ENCODE measurements around the gene EXOC6B. TPM values are rescaled to one million over a fixed set of nuclear protein-coding genes. Genes with fewer than 3 reads are reported as not detected.

Gene EXOC6B

DNA sequence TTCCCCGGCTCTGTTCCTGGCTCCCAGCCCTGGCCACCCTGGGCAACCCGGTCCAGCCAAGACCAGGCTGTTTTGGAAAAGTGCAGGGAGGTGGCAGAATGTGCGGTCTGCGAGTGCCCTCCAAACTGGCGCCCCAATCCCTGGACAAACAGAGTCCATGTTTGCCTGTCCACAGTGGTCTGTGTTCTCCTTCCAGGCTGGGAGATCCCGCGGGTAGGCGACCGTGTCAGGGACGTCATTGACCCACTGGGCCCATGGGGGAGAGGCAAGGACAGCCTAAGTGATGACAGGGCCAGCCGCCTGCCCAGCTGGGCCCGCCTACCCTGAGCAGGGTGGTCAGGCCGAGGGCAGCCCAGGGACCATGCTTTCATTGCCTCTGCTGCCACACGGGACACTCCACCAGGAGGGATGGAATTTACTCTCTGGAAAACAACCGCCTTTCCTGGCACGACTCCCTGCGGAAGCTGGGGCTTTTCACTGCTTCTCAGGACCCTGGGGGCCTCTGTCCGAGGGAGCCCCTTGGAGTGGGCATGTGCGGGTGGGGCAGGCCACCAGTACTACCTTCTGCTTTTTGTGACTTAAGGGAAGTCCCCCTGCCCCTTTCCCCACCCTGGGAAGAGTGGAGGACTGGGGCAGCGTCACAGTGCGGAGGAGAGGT lies 698.3 kb downstream of the EXOC6B start:
- Histone ChIP-seq H3K27me3 (ENCODE audit: control insufficient read depth in 3 of 3, insufficient read depth in 3 of 3, low read depth in 1 of 3, low read length in 3 of 3) (peaks cover 0 to 20% (median 0%) of the 10 kb centered on the region in 3 experiments), H3K23ac (ENCODE audit: low read depth, low read length, poor library complexity) (peak overlapping the region; percentile 39), H2AFZ (ENCODE audit: low read length) (no peak overlapping the region), H3K4me3 (ENCODE audit: low read length in 2 of 2) (no peak overlapping the region), H3K9me3 (replicated peaks in 1 of 2; ENCODE audit: control insufficient read depth in 2 of 2, insufficient read depth in 1 of 2, low read depth in 1 of 2, low read length in 2 of 2) (no peaks in the 10 kb centered on the region), H2BK15ac (ENCODE audit: low read length) (peak overlapping the region; percentile 26), H3K18ac (ENCODE audit: low read length) (peak overlapping the region; percentile 60), H3K36me3 (replicated peaks in 1 of 2; ENCODE audit: control insufficient read depth in 2 of 2, insufficient read depth in 2 of 2, low read length in 2 of 2) (no peaks in the 10 kb centered on the region), H2BK12ac (ENCODE audit: low read length) (peak overlapping the region; percentile 26), H3K79me1 (ENCODE audit: low read depth, low read length) (no peaks in the 10 kb centered on the region), H3K4me1 (ENCODE audit: control insufficient read depth in 2 of 2, insufficient read depth in 1 of 2, low read depth in 1 of 2, low read length in 2 of 2) (peaks cover 0 to 12% of the 10 kb centered on the region in 2 donors), H2BK120ac (ENCODE audit: low read depth, low read length) (no peak overlapping the region), H2AK5ac (ENCODE audit: low read depth, low read length) (peak overlapping the region; percentile 64), H2BK5ac (ENCODE audit: low read length) (peak overlapping the region; percentile 26), H3K4me2 (ENCODE audit: insufficient read depth, low read length, poor library complexity, severe bottlenecking) (no peak overlapping the region), H3K27ac (replicated peaks; ENCODE audit: low read length) (no peak overlapping the region), H3K14ac (ENCODE audit: low read length) (peak overlapping the region; percentile 73), H3K9ac (ENCODE audit: low read depth, low read length, poor library complexity) (peak overlapping the region; percentile 45), H3K4ac (ENCODE audit: low read length) (peak overlapping the region; percentile 0), H4K91ac (ENCODE audit: low read depth, low read length, poor library complexity) (no peak overlapping the region), H4K8ac (ENCODE audit: low read depth, low read length) (no peak overlapping the region)
- WGBS, 2 donors (ENCODE audit: extremely low coverage in 2 of 2, insufficient read length in 2 of 2, insufficient replicate concordance in 1 of 2), result no CpG with 5 or more reads among the region's 21 CpGs
- no peak for DNase-seq (ENCODE audit: low spot score)

DNA sequence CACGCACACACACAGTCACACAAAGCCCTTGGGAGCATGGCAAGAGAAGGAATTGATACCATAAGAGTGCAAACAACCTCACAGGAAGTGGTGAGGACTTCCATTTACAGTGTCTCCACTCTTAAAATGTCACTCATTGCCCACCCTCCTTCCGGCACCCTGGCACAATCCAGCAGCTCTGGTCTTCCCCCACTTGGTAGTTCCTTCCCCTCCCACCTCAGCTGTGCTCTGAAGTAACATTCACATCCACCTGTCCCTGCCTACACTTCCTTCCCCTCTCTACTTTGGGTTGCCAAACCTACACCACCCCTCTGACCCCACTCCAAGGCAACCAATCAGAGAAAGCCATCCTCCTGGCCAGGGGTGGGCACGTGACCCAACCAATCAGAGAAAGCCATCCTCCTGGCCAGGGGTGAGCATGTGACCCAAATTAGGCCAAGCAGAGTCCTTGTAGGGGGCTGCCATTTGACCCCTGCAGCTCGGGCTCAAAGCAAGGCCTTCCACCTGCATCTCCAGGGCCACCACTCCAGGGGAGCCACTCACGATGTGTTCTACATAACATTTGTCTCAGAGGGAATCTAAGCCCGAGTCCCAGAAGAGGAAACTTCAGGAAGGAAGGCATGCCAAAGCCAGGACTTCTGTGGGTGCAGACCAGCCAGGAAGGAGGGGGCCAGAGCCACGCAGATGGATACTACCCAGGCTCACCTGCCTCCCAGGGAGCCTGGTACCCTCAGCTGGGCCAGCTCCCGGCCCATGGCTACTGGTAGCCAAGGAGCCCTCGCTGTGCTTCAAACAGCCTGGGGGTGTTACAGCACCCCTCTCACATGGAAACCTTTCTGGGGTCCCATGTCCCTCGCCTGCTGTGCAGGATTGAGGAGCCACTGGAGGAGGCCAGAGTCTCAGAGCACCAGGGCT lies 699.4 kb downstream of the EXOC6B start:
- Histone ChIP-seq H2BK5ac (ENCODE audit: low read length) (no peak overlapping the region), H3K18ac (ENCODE audit: low read length) (peak overlapping the region; percentile 21), H3K4ac (ENCODE audit: low read length) (no peak overlapping the region), H2AK5ac (ENCODE audit: low read depth, low read length) (no peak overlapping the region), H2BK15ac (ENCODE audit: low read length) (no peak overlapping the region), H4K8ac (ENCODE audit: low read depth, low read length) (no peak overlapping the region), H2BK120ac (ENCODE audit: low read depth, low read length) (no peak overlapping the region), H3K23ac (ENCODE audit: low read depth, low read length, poor library complexity) (no peak overlapping the region), H3K4me3 (ENCODE audit: low read length in 2 of 2) (no peak overlapping the region), H3K9ac (ENCODE audit: low read depth, low read length, poor library complexity) (no peak overlapping the region), H3K14ac (ENCODE audit: low read length) (no peak overlapping the region), H3K27ac (replicated peaks; ENCODE audit: low read length) (no peak overlapping the region), H3K79me1 (ENCODE audit: low read depth, low read length) (no peaks in the 10 kb centered on the region), H2BK12ac (ENCODE audit: low read length) (no peak overlapping the region), H3K27me3 (ENCODE audit: control insufficient read depth in 3 of 3, insufficient read depth in 3 of 3, low read depth in 1 of 3, low read length in 3 of 3) (peaks cover 0 to 20% (median 0%) of the 10 kb centered on the region in 3 experiments), H3K4me2 (ENCODE audit: insufficient read depth, low read length, poor library complexity, severe bottlenecking) (no peak overlapping the region), H3K36me3 (replicated peaks in 1 of 2; ENCODE audit: control insufficient read depth in 2 of 2, insufficient read depth in 2 of 2, low read length in 2 of 2) (no peaks in the 10 kb centered on the region), H2AFZ (ENCODE audit: low read length) (no peak overlapping the region), H3K9me3 (replicated peaks in 1 of 2; ENCODE audit: control insufficient read depth in 2 of 2, insufficient read depth in 1 of 2, low read depth in 1 of 2, low read length in 2 of 2) (no peaks in the 10 kb centered on the region), H4K91ac (ENCODE audit: low read depth, low read length, poor library complexity) (no peak overlapping the region), H3K4me1 (ENCODE audit: control insufficient read depth in 2 of 2, insufficient read depth in 1 of 2, low read depth in 1 of 2, low read length in 2 of 2) (peaks cover 0 to 12% of the 10 kb centered on the region in 2 donors)
- DNase-seq (ENCODE audit: low spot score), result no peak
- no CpG with 5 or more reads among the region's 10 CpGs for WGBS, 2 donors (ENCODE audit: extremely low coverage in 2 of 2, insufficient read length in 2 of 2, insufficient replicate concordance in 1 of 2)

Small RNA genes lying within 50 kb of the gene (small RNA-seq; reads per million reads assigned to genes)
- gene RF00592 (ENCODE audit: insufficient read depth) (not detected), gene RNU2-39P (ENCODE audit: insufficient read depth) (not detected)

Data from neuronal stem cell (in vitro differentiated cells).